GM18870 (cell line): ENCODE data around the gene ZNF746.
"Not testable (repeated sequence)": the region's sequence is repeated elsewhere in the genome, so short reads cannot be mapped to it uniquely, and the experiment has no call there.

ENCODE experiments used
- ATAC-seq: cut with Tn5 transposase; IDR thresholded peaks from one replicate; pipeline ENCODE4 v1.9.1; 2021; ENCODE audit warnings: moderate library complexity; ENCODE audit not compliant: unreplicated experiment

The ZNF746 gene

DNA sequence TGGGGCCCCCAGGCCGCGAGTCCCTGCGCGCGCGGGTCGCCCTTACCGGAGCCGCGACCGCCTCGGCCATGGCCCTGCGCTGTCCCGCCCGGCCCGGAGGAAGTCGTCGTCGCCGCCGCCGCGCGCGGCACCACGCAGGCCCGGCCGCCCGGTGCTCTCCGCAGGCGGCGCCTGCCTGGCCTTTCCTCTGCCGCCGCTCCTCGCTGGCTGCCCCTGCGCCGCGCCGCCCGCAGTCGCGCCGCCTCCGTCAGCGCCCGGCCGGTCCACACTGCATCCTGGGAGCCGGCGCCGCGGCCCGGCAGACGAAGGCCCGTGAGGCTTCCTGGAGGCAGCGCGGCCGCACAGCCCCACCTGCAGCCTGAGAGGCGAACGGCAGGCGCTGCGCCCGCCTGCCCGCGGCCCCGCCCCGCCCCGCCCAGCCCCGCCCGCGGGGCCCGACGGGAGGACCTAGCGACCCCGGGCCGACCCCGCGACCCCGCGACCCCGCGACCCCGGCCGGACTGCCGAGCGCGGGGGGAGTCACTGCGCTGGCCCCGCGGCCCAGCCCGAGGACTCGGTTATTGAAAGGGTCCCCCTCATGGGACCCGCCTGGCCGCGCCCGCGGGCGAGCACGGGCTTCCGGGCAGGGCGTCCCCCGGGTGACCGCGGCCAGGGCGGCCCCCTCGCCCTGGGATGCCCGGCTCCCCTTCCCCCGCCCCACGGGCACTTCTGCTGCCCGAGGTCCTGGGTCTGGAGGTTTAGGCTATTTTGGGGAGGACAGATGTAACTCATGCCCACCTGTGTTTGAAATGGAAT lies at the start of gene ZNF746:
ZNF746 (minus strand) TSS at position 343 of the 795 bp plus-strand sequence; CDS start at position 70, 273 bp downstream.
- ATAC-seq, result peak; percentile 69

- ATAC-seq, result no peak
These were observed 49.5 kb upstream of the ZNF746 start for GRCh38 chr7:149547126-149547525.

GRCh38 chr7:149546331-149546730 lies 48.7 kb upstream of the ZNF746 start:
- ATAC-seq, result no peak

- no peak for ATAC-seq
These were observed 46.4 kb upstream of the ZNF746 start for GRCh38 chr7:149544028-149544427.

DNA sequence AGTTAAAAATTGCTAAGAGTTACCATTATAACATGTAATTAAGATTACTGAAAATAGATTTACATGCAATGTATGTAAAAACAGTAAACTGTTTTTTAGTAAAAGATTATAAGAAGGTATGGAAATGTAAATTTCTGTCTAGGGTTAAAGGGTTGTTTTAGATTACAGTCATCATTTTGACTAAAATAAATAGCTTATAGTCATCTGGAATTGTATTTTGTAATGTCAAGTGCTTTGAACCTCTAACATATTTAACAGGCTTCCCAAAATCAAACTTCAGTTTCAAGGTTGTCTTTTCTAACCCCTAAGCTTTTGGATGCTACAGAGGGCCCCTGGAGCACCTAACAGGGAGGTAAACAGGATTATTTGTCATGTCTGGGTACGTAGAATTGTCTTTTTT lies 35.0 kb upstream of the ZNF746 start:
- ATAC-seq, result no peak

DNA sequence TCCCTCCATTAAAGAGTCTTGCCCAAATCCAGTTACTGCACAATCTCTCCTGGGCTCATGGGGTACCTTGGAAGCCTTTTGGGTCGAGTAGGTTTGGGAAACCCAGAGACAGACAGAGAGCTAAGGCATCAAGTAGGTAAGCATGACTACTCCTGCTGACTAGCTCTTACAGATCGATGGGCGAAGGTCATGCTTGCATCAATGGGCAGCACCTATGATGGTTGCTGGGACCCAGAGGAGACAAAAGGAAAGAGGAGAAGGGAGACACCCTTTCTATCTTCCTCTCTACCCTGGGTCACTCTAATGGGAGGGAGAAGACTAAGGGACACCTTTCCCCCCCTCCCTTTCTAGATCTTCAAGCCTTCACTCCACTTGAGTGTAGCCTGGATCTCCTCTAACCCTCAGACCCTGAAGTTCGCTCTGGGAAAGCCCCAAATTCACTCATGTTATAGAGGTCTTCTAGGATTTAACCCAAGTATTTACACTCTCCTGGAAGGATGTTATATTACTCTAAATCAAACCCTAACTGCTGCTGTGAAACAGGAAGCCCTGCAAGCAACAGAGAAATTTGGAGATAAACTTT lies 31.6 kb upstream of the ZNF746 start:
- ATAC-seq, result no peak

- ATAC-seq, result no peak
These were observed 29.8 kb upstream of the ZNF746 start for GRCh38 chr7:149527414-149527813.

GRCh38 chr7:149525280-149525679 lies 27.7 kb upstream of the ZNF746 start:
- no peak for ATAC-seq

DNA sequence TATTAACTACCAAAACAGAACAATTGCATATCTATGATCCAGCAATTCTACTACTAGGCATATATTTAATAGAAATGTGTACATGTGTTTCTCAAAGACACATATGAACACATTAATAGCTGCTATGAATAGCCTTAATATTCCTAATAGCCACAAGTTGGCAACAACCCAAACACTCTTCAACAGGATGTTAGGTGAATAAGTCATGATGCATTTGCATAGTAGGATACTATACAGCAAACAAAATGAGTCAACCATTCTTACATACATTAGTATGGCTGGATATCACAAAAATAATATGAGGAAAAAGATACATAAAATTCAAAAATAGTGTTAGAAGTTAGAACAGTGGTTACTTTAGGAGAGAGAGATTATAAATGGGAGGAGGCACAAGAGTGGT lies 26.8 kb upstream of the ZNF746 start:
- no peak for ATAC-seq

DNA sequence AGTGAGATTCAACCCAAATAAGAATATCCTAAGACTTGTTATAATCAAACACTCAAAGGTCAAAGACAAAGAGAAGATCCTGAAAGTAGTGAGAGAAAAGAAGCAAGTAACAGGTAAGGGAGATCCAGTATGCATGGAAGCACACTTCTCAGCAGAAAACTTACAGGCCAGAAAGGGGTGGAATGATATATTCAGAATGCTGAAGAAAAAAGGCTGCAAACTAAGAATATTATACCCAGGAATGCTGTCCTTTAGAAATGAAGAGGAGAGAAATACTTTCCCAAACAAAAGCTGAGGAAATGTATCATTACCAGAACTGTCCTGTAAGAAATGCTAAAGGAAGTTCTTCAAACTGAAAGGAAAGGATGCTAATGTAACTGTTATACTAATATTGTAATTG lies 12.6 kb upstream of the ZNF746 start:
- ATAC-seq, result no peak

- no peak for ATAC-seq
These were observed 12.2 kb upstream of the ZNF746 start for GRCh38 chr7:149509774-149510173.

GRCh38 chr7:149505551-149505950 lies 7.9 kb upstream of the ZNF746 start:
- ATAC-seq, result no peak

GRCh38 chr7:149501651-149502050 lies 4.0 kb upstream of the ZNF746 start:
- no peak for ATAC-seq

DNA sequence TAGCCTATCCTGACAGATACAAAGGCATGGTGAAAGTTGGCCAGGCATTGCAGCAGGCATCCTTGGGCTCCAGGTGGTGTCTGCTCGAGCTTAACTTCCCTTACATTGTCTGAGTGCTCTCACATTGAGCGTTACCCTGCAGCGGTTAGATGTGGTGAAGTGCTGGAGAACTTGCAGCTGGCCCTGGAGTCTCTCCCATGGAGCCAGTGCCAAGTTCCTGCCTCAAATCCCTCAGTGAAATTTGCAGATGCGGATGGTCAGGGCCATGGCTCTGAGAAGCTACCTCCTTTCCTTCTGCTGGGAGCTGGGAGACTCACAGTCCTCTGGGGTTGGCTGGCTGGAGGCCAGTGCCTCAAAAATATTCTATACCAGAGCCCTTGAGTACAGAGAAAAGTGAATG lies 3.3 kb upstream of the ZNF746 start:
- ATAC-seq, result no peak

DNA sequence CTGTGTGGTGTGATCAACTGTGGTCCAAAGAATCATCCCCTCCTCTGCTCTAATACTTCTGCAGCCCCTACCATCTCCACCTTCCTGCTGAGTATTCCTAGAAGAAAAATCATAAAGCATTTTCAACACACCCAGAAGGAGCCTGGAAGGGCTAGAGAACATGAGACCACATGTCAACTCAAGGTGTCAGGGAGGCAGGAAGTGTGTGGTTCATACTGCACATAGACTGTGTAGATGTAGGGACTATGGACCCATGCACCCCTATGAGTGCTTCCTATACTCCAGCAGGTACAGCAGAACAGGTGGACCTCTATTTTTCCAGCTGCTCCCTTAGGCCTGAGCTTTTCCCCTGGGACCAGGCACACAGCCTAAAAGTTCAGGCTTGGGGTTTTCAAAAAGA lies 2.6 kb upstream of the ZNF746 start:
- ATAC-seq, result no peak

DNA sequence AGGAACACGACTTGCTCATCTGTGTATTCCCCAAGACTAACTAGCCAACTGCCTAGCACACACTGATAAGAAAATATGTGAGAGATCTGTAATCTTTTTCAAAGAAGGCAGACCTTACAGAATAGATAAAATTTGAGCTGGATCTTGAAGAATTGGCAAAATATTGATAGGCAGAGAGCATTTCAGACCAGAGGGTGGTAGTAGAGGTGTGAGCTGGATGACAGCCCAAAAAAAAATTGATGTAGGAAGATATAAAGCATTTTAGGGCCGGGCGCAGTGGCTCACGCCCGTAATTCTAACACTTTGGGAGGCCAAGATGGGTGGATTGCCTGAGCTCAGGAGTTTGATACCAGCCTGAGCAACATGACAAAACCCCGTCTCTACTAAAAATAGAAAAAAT lies 1.2 kb upstream of the ZNF746 start:
- no peak for ATAC-seq

DNA sequence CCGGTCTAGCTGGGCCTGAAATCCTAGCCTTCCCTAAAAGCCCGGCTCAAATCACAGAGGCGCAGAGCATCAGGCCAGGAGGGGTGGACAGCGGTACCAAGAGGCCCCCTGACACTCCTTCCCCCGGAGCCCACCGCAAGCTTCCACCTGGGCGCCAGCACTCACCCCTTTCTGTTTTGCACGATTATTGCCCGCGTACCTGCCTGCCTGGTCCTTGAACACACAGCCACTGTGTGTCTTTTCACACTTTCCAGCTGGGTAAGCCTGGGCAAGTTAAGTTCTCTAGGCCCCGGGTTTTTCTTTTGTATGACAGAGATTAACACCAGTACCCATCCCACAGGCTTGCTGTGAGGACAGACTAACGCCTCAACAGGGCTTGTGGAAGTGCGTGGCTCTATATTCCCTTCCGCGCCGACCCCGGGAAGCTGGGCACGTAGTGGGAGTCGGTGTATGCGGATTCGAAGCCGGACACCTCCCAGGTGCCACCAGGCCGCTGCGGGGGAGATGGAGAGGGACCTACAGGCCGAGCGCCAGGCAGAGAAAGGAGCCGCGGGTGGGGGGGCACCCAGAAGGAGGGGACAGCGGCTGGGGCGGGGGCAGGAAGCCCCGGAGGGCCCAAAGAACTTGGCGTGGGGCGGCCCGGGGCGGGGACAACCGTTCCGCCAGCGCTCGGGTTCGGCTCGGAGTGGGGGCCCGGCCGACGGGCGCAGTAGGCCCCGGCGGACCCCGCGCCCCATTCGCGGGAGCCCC lies 792 bp downstream of the ZNF746 start:
- no peak for ATAC-seq

DNA sequence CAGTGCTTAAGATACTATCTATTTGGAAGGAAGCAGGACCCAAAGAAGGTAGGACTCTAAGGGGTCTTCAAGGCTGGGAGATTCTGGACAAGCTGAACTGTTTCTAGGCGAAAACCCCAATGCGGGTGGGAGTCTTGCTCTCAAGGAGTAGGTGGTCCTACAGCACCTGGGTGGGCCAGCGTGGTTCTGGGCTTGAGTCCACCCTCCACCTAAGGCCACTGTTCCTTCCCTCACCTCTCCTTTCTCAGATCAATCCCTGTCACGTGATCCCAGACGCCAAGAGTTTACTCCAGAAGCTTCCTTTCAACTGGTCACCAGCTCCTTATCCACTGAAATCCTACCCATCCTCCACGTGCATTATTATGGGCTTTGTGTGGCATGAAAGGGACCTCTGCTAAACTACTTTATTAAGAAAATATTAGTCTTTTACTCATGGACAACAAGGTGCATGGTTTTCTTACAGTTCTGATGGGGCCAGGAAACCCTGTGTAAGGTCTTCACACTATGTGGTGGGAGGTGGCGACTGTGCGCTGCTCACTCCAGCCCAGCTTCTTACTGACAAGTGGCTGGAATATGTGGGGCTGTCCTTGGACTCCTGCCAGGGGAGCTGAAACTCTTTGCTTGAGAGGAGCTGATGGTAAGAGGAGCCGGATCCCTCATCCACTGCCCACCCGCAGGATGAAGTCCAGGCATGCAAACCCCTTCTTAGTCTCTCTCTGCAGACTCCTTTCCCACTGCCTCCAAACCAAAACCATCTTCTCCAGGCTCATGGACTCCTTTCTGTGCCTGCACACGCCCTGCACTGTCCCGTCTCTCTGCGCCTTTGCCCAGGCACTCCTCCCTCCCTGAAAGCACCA lies 1.6 kb downstream of the ZNF746 start:
- no peak for ATAC-seq

DNA sequence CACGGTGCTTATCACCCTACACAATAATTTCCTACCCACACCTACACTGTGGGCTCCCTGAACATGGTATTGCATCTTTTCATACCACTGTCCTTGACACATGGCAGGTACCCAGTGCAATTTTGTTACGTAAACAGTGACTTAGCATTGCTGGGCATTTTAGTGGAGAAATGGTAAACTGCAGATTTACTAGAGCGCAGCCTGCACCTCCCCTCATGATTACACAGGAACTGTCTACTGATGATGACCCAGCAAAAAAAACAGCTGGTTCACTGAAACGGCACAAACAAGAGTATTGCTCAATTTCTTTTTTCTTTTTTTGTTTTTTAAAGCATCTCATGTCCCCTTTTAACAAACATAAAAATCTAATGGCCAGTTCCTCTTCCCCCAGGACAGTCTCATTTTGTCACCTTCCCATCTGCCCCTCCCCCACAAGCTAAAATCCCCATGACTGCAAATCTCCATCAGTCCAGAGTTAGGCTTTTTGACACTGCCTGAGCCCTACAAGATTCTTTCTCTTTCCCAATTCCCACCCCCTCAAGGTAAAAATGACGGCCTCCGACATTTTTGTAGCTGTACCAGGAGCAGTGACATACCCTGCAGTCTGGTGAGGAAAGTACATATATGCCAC lies 2.8 kb downstream of the ZNF746 start:
- no peak for ATAC-seq

DNA sequence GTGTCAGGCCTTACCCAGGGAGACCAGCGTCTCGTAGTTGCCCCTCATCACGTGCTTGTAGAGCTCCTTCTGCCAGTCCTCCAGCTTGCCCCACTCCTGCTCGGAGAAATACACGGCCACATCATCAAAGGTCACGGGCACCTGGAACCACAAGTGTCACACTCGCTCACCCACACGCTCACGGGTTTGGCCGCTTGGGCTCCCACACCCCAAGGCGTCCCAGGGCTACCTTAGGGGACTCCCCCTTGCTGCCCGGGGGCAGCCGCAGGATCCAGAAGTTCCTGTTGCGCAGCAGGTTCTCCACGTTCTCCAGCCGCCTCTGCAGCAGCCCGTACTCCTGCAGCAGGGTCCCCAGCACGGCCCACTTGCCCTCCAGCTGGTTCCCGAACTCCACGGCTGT lies 3.6 kb downstream of the ZNF746 start:
- ATAC-seq, result not testable (repeated sequence)

- ATAC-seq, result no peak
These were observed 4.2 kb downstream of the ZNF746 start for GRCh38 chr7:149493366-149493765.
